ENCODE data around the gene RBM3. TPM values are rescaled to one million over a fixed set of nuclear protein-coding genes. Genes with fewer than 3 reads are reported as not detected.

The RBM3 gene
- total and polyA plus RNA-seq, 2 experiments from 2014 or later, result 47.8 to 65.7 TPM

DNA sequence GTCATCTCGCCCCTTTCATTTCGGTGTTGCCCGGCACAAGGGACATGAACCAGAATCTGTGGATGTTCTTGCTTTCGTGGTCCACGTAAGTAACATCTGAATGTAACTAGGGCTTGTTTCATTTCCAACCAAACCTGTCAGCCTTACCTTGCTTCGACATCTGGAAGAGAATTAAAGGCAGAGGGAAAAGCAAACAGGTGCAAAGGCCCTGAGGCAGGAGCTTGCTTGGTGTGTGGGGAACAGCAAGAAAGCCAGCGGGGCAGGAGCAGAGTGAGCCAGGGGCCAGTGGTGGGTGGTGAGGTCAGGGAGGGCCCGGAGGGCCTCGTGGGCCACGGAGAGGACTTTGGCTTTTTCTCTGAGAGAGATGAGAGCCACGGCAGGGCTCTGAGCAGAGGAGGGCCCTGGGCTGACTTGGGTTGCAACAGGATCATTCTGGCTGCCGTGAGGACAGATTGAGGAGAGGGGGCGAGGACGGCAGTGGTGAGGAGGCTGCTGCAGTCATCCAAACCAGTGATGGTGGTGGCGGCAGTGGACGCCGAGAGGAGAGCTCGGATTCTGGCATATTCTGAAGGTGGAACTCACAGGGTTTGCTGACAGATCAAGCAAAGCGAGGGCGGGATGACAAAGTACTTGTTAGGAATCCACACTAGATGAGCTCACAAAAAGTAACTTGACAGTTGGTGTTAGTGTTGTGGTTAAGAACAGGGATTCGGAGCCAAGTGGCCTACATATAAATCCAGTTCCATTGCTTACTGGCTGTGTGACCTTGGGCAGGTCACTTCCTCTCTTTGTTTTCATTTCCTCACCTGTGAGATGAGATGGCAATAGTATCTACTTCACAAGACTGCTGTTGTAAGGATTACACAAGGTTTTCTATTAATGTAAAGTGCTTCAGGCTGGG is 16.2 kb downstream of the RBM3 start:
- Histone ChIP-seq H3K4me1 (ENCODE audit: low read depth) (no peaks in the 10 kb centered on the region), H3K36me3 (no peaks in the 10 kb centered on the region), H3K9me3 (ENCODE audit: low read depth) (no peaks in the 10 kb centered on the region), H3K27me3 (no peaks in the 10 kb centered on the region), H3K4me3 (no peak overlapping the region), H3K27ac (no peak overlapping the region)
- peak in 1 of 2 donors; percentile 55 for DNase-seq (ENCODE audit: low read depth in 1 of 2, low spot score in 1 of 2)
- TF ChIP-seq CTCF (IDR thresholded peaks at IDR 0.05; ENCODE audit: low read depth, low read length), result no peak

DNA sequence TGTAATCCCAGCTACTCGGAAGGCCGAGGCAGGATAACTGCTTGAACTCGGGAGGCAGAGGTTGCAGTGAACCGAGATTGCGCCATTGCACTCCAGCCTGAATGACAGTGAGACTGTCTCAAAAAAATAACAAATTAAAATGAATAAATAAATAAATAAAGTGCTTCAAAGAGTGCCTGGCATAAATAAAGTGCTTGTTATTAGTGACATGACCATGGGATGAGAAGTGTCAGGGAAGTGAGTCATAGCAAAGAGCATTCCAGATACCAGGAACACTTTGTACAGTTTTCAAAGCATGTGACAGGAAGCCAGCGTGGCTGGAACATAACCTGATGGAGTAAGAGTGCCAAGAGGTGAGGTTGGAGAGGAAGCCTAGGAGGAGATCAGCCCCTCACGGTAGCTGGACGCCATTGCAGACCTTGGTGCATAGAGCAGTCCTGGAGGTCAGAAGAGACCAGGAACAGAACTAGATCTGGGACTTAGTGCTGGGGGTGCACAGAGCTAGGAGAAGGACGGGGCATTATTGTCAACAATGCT is 17.0 kb downstream of the RBM3 start:
- Histone ChIP-seq H3K9me3 (ENCODE audit: low read depth) (no peaks in the 10 kb centered on the region), H3K4me3 (no peak overlapping the region), H3K27me3 (no peaks in the 10 kb centered on the region), H3K36me3 (no peaks in the 10 kb centered on the region), H3K27ac (no peak overlapping the region), H3K4me1 (ENCODE audit: low read depth) (no peaks in the 10 kb centered on the region)
- peak in 1 of 2 donors; percentile 90 for DNase-seq (ENCODE audit: low read depth in 1 of 2, low spot score in 1 of 2)
- TF ChIP-seq CTCF (IDR thresholded peaks at IDR 0.05; ENCODE audit: low read depth, low read length), result peak; percentile 42

DNA sequence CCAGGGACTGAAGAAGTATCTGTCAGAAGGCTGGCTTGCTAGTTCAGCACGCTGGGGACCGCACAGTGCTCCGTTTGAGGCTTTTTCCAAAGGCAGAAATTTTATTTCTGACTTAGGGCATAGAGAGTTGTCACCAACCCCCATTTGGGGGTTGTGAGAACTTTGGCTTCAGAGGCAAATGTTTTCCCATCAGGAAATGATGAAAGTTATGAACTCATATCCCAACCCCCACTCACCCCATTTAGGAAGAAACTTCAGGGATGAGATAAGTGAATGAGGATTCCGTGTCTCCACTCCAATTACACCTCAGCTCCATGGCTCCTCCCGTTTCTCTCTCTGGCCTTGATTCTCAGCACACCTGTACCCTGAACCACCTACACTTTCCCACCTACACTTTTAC is 18.7 kb downstream of the RBM3 start:
- H3K4me1 ChIP-seq (ENCODE audit: low read depth), result no peaks in the 10 kb centered on the region
- H3K27me3 ChIP-seq, result no peaks in the 10 kb centered on the region
- TF ChIP-seq CTCF (IDR thresholded peaks at IDR 0.05; ENCODE audit: low read depth, low read length), result no peak
- H3K27ac ChIP-seq, result no peak overlapping the region
- H3K36me3 ChIP-seq, result no peaks in the 10 kb centered on the region
- H3K4me3 ChIP-seq, result no peak overlapping the region
- peak in 1 of 2 donors; percentile 76 for DNase-seq (ENCODE audit: low read depth in 1 of 2, low spot score in 1 of 2)
- no peaks in the 10 kb centered on the region for H3K9me3 ChIP-seq (ENCODE audit: low read depth)

DNA sequence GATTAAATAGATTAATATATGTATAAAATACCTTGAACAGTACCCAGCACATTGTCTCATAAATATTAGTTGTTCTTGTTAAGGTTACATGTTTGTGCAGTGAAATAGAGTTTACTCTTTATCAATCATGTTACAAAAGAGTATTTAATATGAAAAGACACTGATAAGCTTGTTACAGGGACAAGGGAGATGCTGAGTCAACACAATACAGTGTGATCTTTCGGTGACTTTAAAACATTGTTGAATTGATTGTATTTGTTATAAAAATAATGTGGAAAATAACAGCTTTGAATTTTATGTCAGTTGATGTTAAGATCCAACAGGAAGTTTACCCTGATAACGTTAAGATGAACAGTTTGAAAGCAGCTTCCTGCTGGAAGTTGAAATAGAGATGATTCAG is 21.6 kb downstream of the RBM3 start:
- H3K36me3 ChIP-seq, result no peaks in the 10 kb centered on the region
- H3K27ac ChIP-seq, result no peak overlapping the region
- DNase-seq (ENCODE audit: low read depth in 1 of 2, low spot score in 1 of 2), result no peak
- H3K4me1 ChIP-seq (ENCODE audit: low read depth), result no peaks in the 10 kb centered on the region
- no peak overlapping the region for H3K4me3 ChIP-seq
- H3K27me3 ChIP-seq, result no peaks in the 10 kb centered on the region
- H3K9me3 ChIP-seq (ENCODE audit: low read depth), result no peaks in the 10 kb centered on the region
- no peak for TF ChIP-seq CTCF (IDR thresholded peaks at IDR 0.05; ENCODE audit: low read depth, low read length)

- H3K27ac ChIP-seq, result peak within 1 kb of the TSS; percentile 99
- peak within 1 kb of the TSS; percentile 68 for H3K4me3 ChIP-seq
- H3K36me3 ChIP-seq, result no peaks in the 10 kb centered on the region
- no peaks in the 10 kb centered on the region for H3K4me1 ChIP-seq (ENCODE audit: low read depth)
- TF ChIP-seq CTCF (IDR thresholded peaks at IDR 0.05; ENCODE audit: low read depth, low read length), result no peak
- H3K9me3 ChIP-seq (ENCODE audit: low read depth), result no peaks in the 10 kb centered on the region
- H3K27me3 ChIP-seq, result no peaks in the 10 kb centered on the region
- DNase-seq (ENCODE audit: low read depth in 1 of 2, low spot score in 1 of 2), result peak; percentile 88 to 98
Observed at GRCh38 chrX:48597353-48598264, 23.3 kb downstream of the RBM3 start, which contains the start of gene WDR13. Gene WDR13, plus strand, starts transcription at chrX:48597492. Its CDS starts 505 bp downstream, at chrX:48597997.

Measured in cardiac muscle cell (in vitro differentiated cells and primary cell).